Progenitor cell of endocrine pancreas (in vitro differentiated cells): ENCODE measurements around the gene ADGRV1. TPM values are rescaled to one million over a fixed set of nuclear protein-coding genes. Genes with fewer than 3 reads are reported as not detected.

Experiments used
- DNase-seq: peaks from one replicate; pipeline ENCODE4 v3.0.0; 2021; ENCODE audit warnings: low spot score; ENCODE audit not compliant: unreplicated experiment
- H3K27ac Mint-ChIP-seq: 2 replicates; pipeline ENCODE4 v1.8.0; 2021; ENCODE audit warnings: mild to moderate bottlenecking, moderate library complexity, mixed read lengths
- H3K27me3 Mint-ChIP-seq: 2 replicates; pipeline ENCODE4 v1.8.0; 2021; ENCODE audit warnings: mixed read lengths
- H3K36me3 Mint-ChIP-seq: 2 replicates; pipeline ENCODE4 v1.8.0; 2022; ENCODE audit warnings: mixed read lengths; ENCODE audit not compliant: insufficient read depth
- H3K4me1 Mint-ChIP-seq: 2 replicates; pipeline ENCODE4 v1.8.0; 2021; ENCODE audit warnings: low read depth, mixed read lengths
- H3K4me3 Mint-ChIP-seq: 2 replicates; pipeline ENCODE4 v1.8.0; 2021; ENCODE audit warnings: low read depth, mild to moderate bottlenecking, moderate library complexity, mixed read lengths
- H3K9me3 Mint-ChIP-seq: 2 replicates; pipeline ENCODE4 v1.8.0; 2021; ENCODE audit warnings: low read depth, mixed read lengths
- total RNA-seq: library from RNA; stranded (reverse); gene quantifications from 2 replicates; pipeline ENCODE4 v1.2.1, GENCODE V29; 2021
- TF ChIP-seq, protein P1 (sequence below): fragments of 200-600 bp; sonication (generic); IDR thresholded peaks from one replicate; pipeline ENCODE4 v1.5.0; 2021; ENCODE audit warnings: antibody characterized with exemption, mild to moderate bottlenecking; ENCODE audit not compliant: unreplicated experiment

Gene ADGRV1
- total RNA-seq, 1 donor from 2014 or later, result 82.3 TPM

DNA sequence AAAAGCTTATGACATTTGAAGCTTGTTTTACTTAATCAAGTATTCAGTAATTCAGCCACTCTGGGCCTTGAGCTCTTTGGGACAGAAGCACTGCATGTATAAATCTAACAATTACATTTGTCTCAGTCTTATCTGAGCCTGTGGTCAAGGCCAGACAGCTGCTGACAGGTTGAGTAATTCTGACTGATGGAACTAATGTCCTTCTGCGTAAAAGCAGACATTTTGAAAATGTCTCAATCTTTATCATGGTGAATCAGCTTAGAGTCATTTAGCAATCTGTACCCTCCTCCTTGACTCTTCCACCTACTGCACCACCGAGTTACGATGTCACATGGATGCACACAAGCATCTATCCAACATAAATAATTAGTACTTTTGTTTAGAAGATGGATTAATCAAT, 424.6 kb downstream of the ADGRV1 start:
- Mint-ChIP-seq H3K4me1 (peaks cover 5% of the 10 kb centered on the region), H3K4me3 (no peak overlapping the region), H3K27ac (peak overlapping the region; percentile 49), H3K9me3 (no peaks in the 10 kb centered on the region), H3K27me3 (no peaks in the 10 kb centered on the region), H3K36me3 (no peaks in the 10 kb centered on the region)
- no peak for DNase-seq
- TF ChIP-seq, protein P1, sequence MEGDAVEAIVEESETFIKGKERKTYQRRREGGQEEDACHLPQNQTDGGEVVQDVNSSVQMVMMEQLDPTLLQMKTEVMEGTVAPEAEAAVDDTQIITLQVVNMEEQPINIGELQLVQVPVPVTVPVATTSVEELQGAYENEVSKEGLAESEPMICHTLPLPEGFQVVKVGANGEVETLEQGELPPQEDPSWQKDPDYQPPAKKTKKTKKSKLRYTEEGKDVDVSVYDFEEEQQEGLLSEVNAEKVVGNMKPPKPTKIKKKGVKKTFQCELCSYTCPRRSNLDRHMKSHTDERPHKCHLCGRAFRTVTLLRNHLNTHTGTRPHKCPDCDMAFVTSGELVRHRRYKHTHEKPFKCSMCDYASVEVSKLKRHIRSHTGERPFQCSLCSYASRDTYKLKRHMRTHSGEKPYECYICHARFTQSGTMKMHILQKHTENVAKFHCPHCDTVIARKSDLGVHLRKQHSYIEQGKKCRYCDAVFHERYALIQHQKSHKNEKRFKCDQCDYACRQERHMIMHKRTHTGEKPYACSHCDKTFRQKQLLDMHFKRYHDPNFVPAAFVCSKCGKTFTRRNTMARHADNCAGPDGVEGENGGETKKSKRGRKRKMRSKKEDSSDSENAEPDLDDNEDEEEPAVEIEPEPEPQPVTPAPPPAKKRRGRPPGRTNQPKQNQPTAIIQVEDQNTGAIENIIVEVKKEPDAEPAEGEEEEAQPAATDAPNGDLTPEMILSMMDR, result no peak

DNA sequence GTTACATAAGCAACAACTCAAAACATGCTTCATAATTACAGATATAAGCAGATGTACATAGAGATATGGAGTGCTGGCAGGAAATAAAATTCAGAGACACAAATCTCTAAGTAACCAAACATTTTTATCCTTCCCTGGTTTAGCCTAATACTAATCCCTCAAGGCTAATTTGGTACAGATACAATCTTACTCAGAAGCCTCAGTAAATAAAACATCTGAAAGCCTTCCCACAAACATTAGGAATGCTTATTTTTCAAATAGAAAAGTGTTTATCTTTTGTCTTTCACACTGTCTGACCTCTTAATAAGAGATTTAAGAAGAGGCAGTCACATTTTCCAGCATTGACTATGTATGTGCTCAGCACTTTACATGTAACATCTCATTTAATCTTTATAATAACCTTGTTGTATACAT, 425.1 kb downstream of the ADGRV1 start:
- Mint-ChIP-seq H3K27ac (no peak overlapping the region), H3K9me3 (no peaks in the 10 kb centered on the region), H3K4me1 (peaks cover 5% of the 10 kb centered on the region), H3K27me3 (no peaks in the 10 kb centered on the region), H3K4me3 (no peak overlapping the region), H3K36me3 (no peaks in the 10 kb centered on the region)
- no peak for DNase-seq
- TF ChIP-seq, protein P1, result no peak

DNA sequence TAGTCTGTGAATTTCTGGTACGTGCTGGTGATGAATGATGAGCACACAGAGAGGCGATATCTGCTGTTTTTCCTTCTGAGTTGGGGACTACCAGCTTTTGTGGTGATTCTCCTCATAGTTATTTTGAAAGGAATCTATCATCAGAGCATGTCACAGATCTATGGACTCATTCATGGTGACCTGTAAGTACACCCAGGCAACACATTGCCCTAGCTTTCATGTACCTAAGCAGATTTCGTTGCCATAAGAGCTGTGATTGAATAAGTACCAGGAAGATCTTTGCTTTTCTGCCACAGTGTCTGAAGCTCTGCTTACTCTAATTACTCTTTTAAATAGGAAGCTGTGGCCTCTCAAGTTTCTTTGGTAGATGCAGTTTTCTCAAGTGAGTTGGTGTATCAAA, 426.7 kb downstream of the ADGRV1 start:
- Mint-ChIP-seq H3K27me3 (no peaks in the 10 kb centered on the region), H3K4me3 (no peak overlapping the region), H3K27ac (no peak overlapping the region), H3K4me1 (peaks cover 5% of the 10 kb centered on the region), H3K9me3 (peaks cover 4% of the 10 kb centered on the region), H3K36me3 (peaks cover 3% of the 10 kb centered on the region)
- TF ChIP-seq, protein P1, result no peak
- no peak for DNase-seq

- no peak for DNase-seq
- H3K4me1 Mint-ChIP-seq, result peaks cover 3% of the 10 kb centered on the region
- H3K27me3 Mint-ChIP-seq, result no peaks in the 10 kb centered on the region
- TF ChIP-seq, protein P1, result no peak
- peak overlapping the region; percentile 69 for H3K27ac Mint-ChIP-seq
- H3K36me3 Mint-ChIP-seq, result peaks cover 3% of the 10 kb centered on the region
- peaks cover 4% of the 10 kb centered on the region for H3K9me3 Mint-ChIP-seq
- H3K4me3 Mint-ChIP-seq, result no peak overlapping the region
These were observed 429.1 kb downstream of the ADGRV1 start for GRCh38 chr5:90987726-90988125.

- TF ChIP-seq, protein P1, result no peak
- Mint-ChIP-seq H3K27ac (no peak overlapping the region), H3K27me3 (no peaks in the 10 kb centered on the region), H3K4me1 (no peaks in the 10 kb centered on the region), H3K4me3 (no peak overlapping the region), H3K36me3 (peaks cover 19% of the 10 kb centered on the region), H3K9me3 (peaks cover 13% of the 10 kb centered on the region)
- no peak for DNase-seq
These were observed 432.6 kb downstream of the ADGRV1 start for GRCh38 chr5:90991201-90991600.
